WERI-Rb-1 (cell line): ENCODE measurements around the gene CNNM4.

ENCODE experiments used
- DNase-seq: peaks from one replicate; pipeline ENCODE4 v3.0.0-alpha.2; 2020
- H3K27ac ChIP-seq: fragments of 250-450 bp; sonication (Bioruptor Pico); 2 replicates; pipeline ENCODE4 v1.5.1; 2020; ENCODE audit warnings: mild to moderate bottlenecking, moderate library complexity
- H3K27me3 ChIP-seq: fragments of 250-450 bp; sonication (Bioruptor Pico); 2 replicates; pipeline ENCODE4 v1.5.1; 2021; ENCODE audit warnings: mild to moderate bottlenecking, low read depth, moderate library complexity; ENCODE audit not compliant: insufficient read depth, severe bottlenecking
- H3K36me3 ChIP-seq: fragments of 250-450 bp; sonication (Bioruptor Pico); 2 replicates; pipeline ENCODE4 v1.5.1; 2020; ENCODE audit warnings: mild to moderate bottlenecking, moderate library complexity
- H3K4me3 ChIP-seq: 2 replicates; pipeline ENCODE4 v1.5.1; 2011; ENCODE audit warnings: low read depth, mild to moderate bottlenecking, control low read depth, low read length
- H3K9me3 ChIP-seq: fragments of 250-450 bp; sonication (Bioruptor Pico); 2 replicates; pipeline ENCODE4 v1.5.1; 2021; ENCODE audit warnings: mild to moderate bottlenecking, moderate library complexity; ENCODE audit not compliant: severe bottlenecking
- TF ChIP-seq, protein P1 (sequence below): IDR thresholded peaks from 2 replicates; pipeline ENCODE4 v1.5.1; 2011; ENCODE audit warnings: low read depth, mild to moderate bottlenecking, control low read depth, inconsistent platforms, low read length

Gene CNNM4

DNA sequence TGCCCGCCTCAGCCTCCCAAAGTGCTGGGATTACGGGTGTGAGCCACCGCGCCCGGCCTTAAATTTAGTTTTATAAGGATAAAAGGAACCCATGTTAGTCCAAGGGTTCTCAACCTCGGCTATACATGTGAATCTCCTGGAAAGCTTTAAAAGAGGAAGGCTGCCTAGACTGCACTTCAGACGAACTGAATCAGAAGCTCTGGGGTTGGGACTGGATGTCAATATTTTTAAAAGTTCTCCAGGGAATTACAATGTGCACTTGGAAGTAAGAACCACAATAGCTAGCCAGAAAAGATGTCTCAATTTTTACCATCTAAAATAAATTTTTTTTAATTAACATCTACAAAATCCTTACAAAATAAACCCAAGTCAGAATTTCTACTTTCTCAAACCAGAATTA, 31.0 kb upstream of the CNNM4 start:
- DNase-seq = no peak
- TF ChIP-seq, protein P1, sequence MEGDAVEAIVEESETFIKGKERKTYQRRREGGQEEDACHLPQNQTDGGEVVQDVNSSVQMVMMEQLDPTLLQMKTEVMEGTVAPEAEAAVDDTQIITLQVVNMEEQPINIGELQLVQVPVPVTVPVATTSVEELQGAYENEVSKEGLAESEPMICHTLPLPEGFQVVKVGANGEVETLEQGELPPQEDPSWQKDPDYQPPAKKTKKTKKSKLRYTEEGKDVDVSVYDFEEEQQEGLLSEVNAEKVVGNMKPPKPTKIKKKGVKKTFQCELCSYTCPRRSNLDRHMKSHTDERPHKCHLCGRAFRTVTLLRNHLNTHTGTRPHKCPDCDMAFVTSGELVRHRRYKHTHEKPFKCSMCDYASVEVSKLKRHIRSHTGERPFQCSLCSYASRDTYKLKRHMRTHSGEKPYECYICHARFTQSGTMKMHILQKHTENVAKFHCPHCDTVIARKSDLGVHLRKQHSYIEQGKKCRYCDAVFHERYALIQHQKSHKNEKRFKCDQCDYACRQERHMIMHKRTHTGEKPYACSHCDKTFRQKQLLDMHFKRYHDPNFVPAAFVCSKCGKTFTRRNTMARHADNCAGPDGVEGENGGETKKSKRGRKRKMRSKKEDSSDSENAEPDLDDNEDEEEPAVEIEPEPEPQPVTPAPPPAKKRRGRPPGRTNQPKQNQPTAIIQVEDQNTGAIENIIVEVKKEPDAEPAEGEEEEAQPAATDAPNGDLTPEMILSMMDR = no peak
- Histone ChIP-seq H3K27me3 (no peaks in the 10 kb centered on the region), H3K36me3 (peaks cover 77% of the 10 kb centered on the region), H3K27ac (no peak overlapping the region), H3K4me3 (no peak overlapping the region), H3K9me3 (no peaks in the 10 kb centered on the region)

GRCh38 chr2:96730212-96730611, 30.5 kb upstream of the CNNM4 start:
- DNase-seq = no peak
- no peak overlapping the region for H3K4me3 ChIP-seq
- no peaks in the 10 kb centered on the region for H3K27me3 ChIP-seq
- no peak overlapping the region for H3K27ac ChIP-seq
- no peaks in the 10 kb centered on the region for H3K9me3 ChIP-seq
- H3K36me3 ChIP-seq = peaks cover 80% of the 10 kb centered on the region
- TF ChIP-seq, protein P1 = no peak

DNA sequence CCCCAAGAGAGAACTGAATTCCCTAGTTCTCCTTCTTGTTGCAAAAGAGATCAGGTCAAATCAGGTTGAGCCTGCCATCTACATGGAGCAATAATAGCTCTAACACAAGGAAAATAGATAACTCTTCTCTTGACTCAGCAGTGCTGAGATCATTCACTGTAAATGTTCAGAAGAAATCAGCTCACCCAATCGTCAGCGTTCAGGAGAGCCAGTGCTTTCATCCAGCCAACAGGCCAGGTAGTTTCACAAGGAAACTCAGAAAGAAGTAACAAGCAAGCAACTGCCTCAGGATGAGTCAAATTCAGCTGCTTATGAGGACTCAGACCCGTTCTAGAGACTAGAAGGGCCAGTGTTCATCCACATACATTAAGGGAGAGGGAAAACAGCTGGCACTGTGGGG, 26.8 kb upstream of the CNNM4 start:
- TF ChIP-seq, protein P1 = no peak
- H3K9me3 ChIP-seq = no peaks in the 10 kb centered on the region
- H3K27me3 ChIP-seq = no peaks in the 10 kb centered on the region
- peaks cover 66% of the 10 kb centered on the region for H3K36me3 ChIP-seq
- H3K27ac ChIP-seq = no peak overlapping the region
- no peak overlapping the region for H3K4me3 ChIP-seq
- no peak for DNase-seq

- Histone ChIP-seq H3K4me3 (no peak overlapping the region), H3K27ac (no peak overlapping the region), H3K9me3 (no peaks in the 10 kb centered on the region), H3K36me3 (peaks cover 59% of the 10 kb centered on the region), H3K27me3 (no peaks in the 10 kb centered on the region)
- TF ChIP-seq, protein P1 = no peak
- no peak for DNase-seq
These were observed 25.7 kb upstream of the CNNM4 start for GRCh38 chr2:96734880-96735583.

DNA sequence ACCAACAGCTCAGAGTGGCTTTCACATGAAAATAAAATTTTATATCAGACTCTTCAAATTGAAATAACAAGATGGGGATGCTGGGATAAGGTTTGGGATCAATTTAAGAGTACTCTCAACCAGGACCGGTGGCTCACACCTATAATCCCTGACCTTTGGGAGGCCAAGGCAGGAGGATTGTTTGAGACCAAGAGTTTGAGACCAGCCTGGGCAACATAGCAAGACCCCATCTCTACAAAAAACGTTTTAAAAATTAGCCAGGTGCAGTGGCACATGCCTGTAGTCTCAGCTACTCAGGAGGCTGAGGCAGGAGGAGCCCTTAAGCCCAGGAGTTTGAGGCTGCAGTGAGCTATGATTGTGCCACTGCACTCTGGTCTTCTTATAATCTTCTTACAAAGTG, 23.5 kb upstream of the CNNM4 start:
- no peak overlapping the region for H3K4me3 ChIP-seq
- H3K27me3 ChIP-seq = no peaks in the 10 kb centered on the region
- H3K27ac ChIP-seq = no peak overlapping the region
- DNase-seq = no peak
- TF ChIP-seq, protein P1 = no peak
- peaks cover 38% of the 10 kb centered on the region for H3K36me3 ChIP-seq
- no peaks in the 10 kb centered on the region for H3K9me3 ChIP-seq

DNA sequence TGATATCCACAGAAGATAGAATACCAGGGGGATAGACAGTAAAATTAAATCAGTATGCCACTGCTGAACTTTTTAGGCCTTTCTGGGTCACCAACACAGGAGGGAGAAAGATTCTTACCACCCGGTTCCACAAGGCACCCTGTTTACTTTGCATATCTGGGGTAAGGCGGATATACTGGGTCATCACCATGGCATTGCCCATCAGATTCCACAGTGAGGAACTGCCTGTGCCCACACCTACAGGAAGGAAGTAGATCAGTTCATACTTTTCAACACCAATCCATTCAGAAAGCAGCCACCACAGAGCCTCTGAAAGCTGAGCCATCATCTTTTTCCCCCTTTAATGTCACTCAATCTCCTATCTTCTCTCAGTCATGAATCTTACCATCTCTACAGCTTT, 22.9 kb upstream of the CNNM4 start:
- H3K27ac ChIP-seq = no peak overlapping the region
- no peaks in the 10 kb centered on the region for H3K27me3 ChIP-seq
- peaks cover 35% of the 10 kb centered on the region for H3K36me3 ChIP-seq
- no peaks in the 10 kb centered on the region for H3K9me3 ChIP-seq
- TF ChIP-seq, protein P1 = no peak
- no peak for DNase-seq
- H3K4me3 ChIP-seq = no peak overlapping the region
